SK-N-SH (cell line): ENCODE measurements around the gene PPP1CA. TPM values are rescaled to one million over a fixed set of nuclear protein-coding genes. Genes with fewer than 3 reads are reported as not detected.

ENCODE experiments used
- CTCF ChIA-PET: fragments of 300-600, 350-600 bp; formaldehyde crosslinking; extraction: SDS; loops from one replicate; lab custom pipeline; 2021; lab: Yijun Ruan, JAX
- POLR2A ChIA-PET: fragments of 350-600 bp; sonication (Branson Sonifier 250); formaldehyde crosslinking; extraction: SDS; loops from one replicate; lab custom pipeline; 2020; ENCODE audit warnings: antibody characterized with exemption, inconsistent platforms; lab: Yijun Ruan, JAX
- DNase-seq: peaks from one replicate; pipeline ENCODE4 v3.0.0; 2012
- H2AFZ ChIP-seq: fragments of 200-600 bp; sonication (generic); 2 replicates; pipeline ENCODE4 v1.8.1; 2016; ENCODE audit warnings: antibody characterized with exemption, mild to moderate bottlenecking, low read depth
- H3F3A ChIP-seq: fragments of 200-600 bp; sonication (generic); replicated peaks from 2 replicates; pipeline ENCODE3; 2016; ENCODE audit warnings: antibody characterized with exemption, mild to moderate bottlenecking; ENCODE audit not compliant: insufficient read depth
- H3K27ac ChIP-seq, 2 experiments: fragments of 200-500 bp in 1 of 2; fragments of 200-600 bp in 1 of 2; sonication (Bioruptor generic) in 1 of 2; sonication (generic), shearing (Covaris generic) in 1 of 2; 2 replicates each; pipeline versions ENCODE4 v1.5.1 to v1.6.1; 2014 to 2016; ENCODE audit warnings: low read depth in 2 of 2, inconsistent platforms in 1 of 2, low read length in 1 of 2, mild to moderate bottlenecking in 1 of 2, mixed read lengths in 1 of 2
- H3K27me3 ChIP-seq: fragments of 200-600 bp; sonication (generic), shearing (Covaris generic); 2 replicates; pipeline ENCODE4 v1.6.1; 2016; ENCODE audit warnings: mixed run types; ENCODE audit not compliant: insufficient read depth
- H3K36me3 ChIP-seq, 2 experiments: fragments of 200-500 bp in 1 of 2; fragments of 200-600 bp in 1 of 2; sonication (Bioruptor generic) in 1 of 2; sonication (generic) in 1 of 2; replicated peaks in 1 of 2; 2 replicates each; pipeline versions ENCODE3 to v1.5.1; 2014 to 2016; ENCODE audit warnings: low read length in 1 of 2, mild to moderate bottlenecking in 1 of 2; ENCODE audit not compliant: insufficient read depth in 2 of 2, control insufficient read depth in 1 of 2
- H3K4me1 ChIP-seq, 2 experiments: fragments of 200-500 bp in 1 of 2; fragments of 200-600 bp in 1 of 2; sonication (Bioruptor generic) in 1 of 2; sonication (generic), shearing (Covaris generic) in 1 of 2; 2 replicates each; pipeline versions ENCODE4 v1.5.1 to v1.6.1; 2014 to 2016; ENCODE audit warnings: low read depth in 1 of 2, low read length in 1 of 2, mixed run types in 1 of 2; ENCODE audit not compliant: insufficient read depth in 2 of 2, control insufficient read depth in 1 of 2
- H3K4me2 ChIP-seq: fragments of 200-600 bp; sonication (generic), shearing (Covaris generic); 2 replicates; pipeline ENCODE4 v1.6.1; 2017; ENCODE audit warnings: mixed run types
- H3K4me3 ChIP-seq, 2 experiments: fragments of 200-500 bp in 1 of 2; fragments of 200-600 bp in 1 of 2; sonication (Bioruptor generic) in 1 of 2; sonication (generic), shearing (Covaris generic) in 1 of 2; 2 replicates each; pipeline versions ENCODE4 v1.5.1 to v1.8.1; 2014 to 2016; ENCODE audit warnings: low read depth in 2 of 2, inconsistent platforms in 1 of 2, low read length in 1 of 2, mild to moderate bottlenecking in 1 of 2, mixed read lengths in 1 of 2, moderate library complexity in 1 of 2
- H3K79me2 ChIP-seq: fragments of 200-600 bp; sonication (generic); 2 replicates; pipeline ENCODE4 v1.8.1; 2017; ENCODE audit warnings: mild to moderate bottlenecking; ENCODE audit not compliant: insufficient read depth
- H3K9ac ChIP-seq: fragments of 200-600 bp; sonication (generic); 2 replicates; pipeline ENCODE4 v1.6.1; 2017; ENCODE audit warnings: mixed run types
- H3K9me2 ChIP-seq: fragments of 200-600 bp; sonication (generic); 2 replicates; pipeline ENCODE4 v1.6.1; 2017; ENCODE audit warnings: mixed run types
- H3K9me3 ChIP-seq: fragments of 200-600 bp; sonication (generic); 2 replicates; pipeline ENCODE4 v1.6.1; 2017; ENCODE audit warnings: mixed run types, mild to moderate bottlenecking, moderate library complexity
- H4K20me1 ChIP-seq: fragments of 200-600 bp; sonication (generic); 2 replicates; pipeline ENCODE4 v1.6.1; 2017; ENCODE audit warnings: mild to moderate bottlenecking, mixed run types; ENCODE audit not compliant: insufficient read depth
- ELF1 ChIP-seq: IDR thresholded peaks from 2 replicates; pipeline ENCODE4 v1.4.0; 2012
- EZH2phosphoT487 ChIP-seq: fragments of 200-600 bp; sonication (generic); IDR thresholded peaks from 2 replicates; pipeline ENCODE4 v1.6.1; 2017; ENCODE audit warnings: low read depth, mixed run types, mild to moderate bottlenecking, antibody characterized with exemption, moderate library complexity, borderline replicate concordance
- FOSL2 ChIP-seq: IDR thresholded peaks from 2 replicates; pipeline ENCODE4 v1.4.0; 2012; ENCODE audit warnings: low read depth, mild to moderate bottlenecking, moderate library complexity, borderline replicate concordance
- FOXM1 ChIP-seq: IDR thresholded peaks from 2 replicates; pipeline ENCODE4 v1.4.0; 2012; ENCODE audit warnings: low read depth, mild to moderate bottlenecking
- GABPA ChIP-seq: IDR thresholded peaks from 2 replicates; pipeline ENCODE4 v1.4.0; 2012; ENCODE audit warnings: low read depth, mild to moderate bottlenecking
- IRF3 ChIP-seq: fragments of 150-350 bp; IDR thresholded peaks from 2 replicates; pipeline ENCODE4 v1.6.1; 2016; ENCODE audit warnings: mild to moderate bottlenecking, low read depth, low read length
- MAX ChIP-seq: IDR thresholded peaks from 2 replicates; pipeline ENCODE4 v1.4.0; 2012; ENCODE audit warnings: low read depth
- MXI1 ChIP-seq: IDR thresholded peaks from 2 replicates; pipeline ENCODE4 v1.6.1; 2012; ENCODE audit warnings: mild to moderate bottlenecking, low read depth, low read length, improper control_type of control experiment
- NFIC ChIP-seq: IDR thresholded peaks from 2 replicates; pipeline ENCODE4 v1.4.0; 2012; ENCODE audit warnings: borderline replicate concordance
- PBX3 ChIP-seq: IDR thresholded peaks from 2 replicates; pipeline ENCODE4; 2012
- POLR2AphosphoS5 ChIP-seq: IDR thresholded peaks from 2 replicates; pipeline ENCODE4 v1.6.1; 2012; ENCODE audit warnings: low read depth, low read length
- RAD21 ChIP-seq: IDR thresholded peaks from 2 replicates; pipeline ENCODE4 v1.6.1; 2012; ENCODE audit warnings: mild to moderate bottlenecking, low read length
- RCOR1 ChIP-seq: fragments of 150-350 bp; IDR thresholded peaks from 2 replicates; pipeline ENCODE4 v1.6.1; 2017; ENCODE audit warnings: antibody characterized with exemption, low read length
- SMC3 ChIP-seq: IDR thresholded peaks from 2 replicates; pipeline ENCODE4 v1.6.1; 2012; ENCODE audit warnings: low read depth, low read length, improper control_type of control experiment
- TAF1 ChIP-seq: IDR thresholded peaks from 2 replicates; pipeline ENCODE4 v1.6.1; 2012; ENCODE audit warnings: low read depth, mild to moderate bottlenecking, low read length, moderate library complexity, borderline replicate concordance
- TEAD4 ChIP-seq: IDR thresholded peaks from 2 replicates; pipeline ENCODE4 v1.4.0; 2012; ENCODE audit warnings: mild to moderate bottlenecking, borderline replicate concordance; ENCODE audit not compliant: insufficient read depth
- WGBS: methylation state at CpG from one replicate; pipeline ENCODE4 v1.1.6; 2017; ENCODE audit warnings: low lambda C conversion rate; 5-methylcytosine and 5-hydroxymethylcytosine counted together
- polyA plus RNA-seq, 3 experiments: library from polyadenylated mRNA; depleted of rRNA; stranded (reverse); fragments of >200 nt; gene quantifications; 2 replicates each; pipeline ENCODE4 v1.2.3, GENCODE V29; 2012

The PPP1CA gene
- polyA plus RNA-seq, 1 of the 3 experiments (the other 2 are of a cell fraction), result 261 TPM

GRCh38 chr11:67440229-67441097 lies 38.8 kb upstream of the PPP1CA start:
- Histone ChIP-seq H3K36me3 (peaks cover 0 to 31% of the 10 kb centered on the region in 2 experiments), H3K9ac (no peak overlapping the region), H3F3A (no peaks in the 10 kb centered on the region), H4K20me1 (no peaks in the 10 kb centered on the region), H3K4me3 (no peak overlapping the region), H3K4me1 (peaks cover 4 to 11% of the 10 kb centered on the region in 2 experiments; a peak in 3 of 4 replicates), H3K4me2 (no peak overlapping the region), H3K27me3 (no peaks in the 10 kb centered on the region), H2AFZ (no peak overlapping the region), H3K79me2 (peaks cover 12% of the 10 kb centered on the region; the same call in 1 of the 2 replicates), H3K9me3 (no peaks in the 10 kb centered on the region), H3K27ac (no peak overlapping the region), H3K9me2 (no peaks in the 10 kb centered on the region)
- 92% methylated on average over 9 of the region's 17 CpGs for WGBS
- CTCF ChIA-PET, result no interaction called here
- no peak for DNase-seq
- TF ChIP-seq TEAD4 (no peak), RCOR1 (no peak), SMC3 (no peak), NFIC (no peak), MXI1 (no peak), TAF1 (no peak), MAX (no peak), GABPA (no peak), FOXM1 (no peak), FOSL2 (no peak), PBX3 (no peak), IRF3 (no peak), ELF1 (no peak), RAD21 (no peak), POLR2AphosphoS5 (no peak), EZH2phosphoT487 (no peak)
- POLR2A ChIA-PET, result interaction anchor here (0.7 to 1.7 kb wide), 2 partner anchors 12 to 39 kb away, joined by 3 to 4 read pairs; partner anchors contain the start of genes PPP1CA and RPS6KB2
